Measurements from ENCODE around the gene RGS5.

DNA sequence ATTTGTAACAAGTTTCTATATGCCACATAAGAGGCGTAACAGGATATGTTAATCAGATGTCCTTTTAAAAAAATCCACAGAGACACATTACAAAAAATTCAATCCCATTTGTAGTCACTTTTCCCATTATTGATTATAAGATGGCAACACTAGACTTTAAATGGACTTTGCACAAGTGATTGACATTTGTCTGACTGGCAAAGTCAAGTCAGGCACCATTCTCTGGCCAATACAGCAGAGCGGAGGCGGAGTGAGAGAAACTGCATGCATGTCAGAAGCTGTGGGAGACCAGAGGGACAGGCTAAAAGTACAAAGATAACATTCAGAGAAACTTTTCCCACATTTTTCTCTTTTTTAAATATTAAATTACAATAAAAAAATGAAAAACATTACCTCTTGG, 28.1 kb upstream of the RGS5 start:
- TF ChIP-seq, protein P1, sequence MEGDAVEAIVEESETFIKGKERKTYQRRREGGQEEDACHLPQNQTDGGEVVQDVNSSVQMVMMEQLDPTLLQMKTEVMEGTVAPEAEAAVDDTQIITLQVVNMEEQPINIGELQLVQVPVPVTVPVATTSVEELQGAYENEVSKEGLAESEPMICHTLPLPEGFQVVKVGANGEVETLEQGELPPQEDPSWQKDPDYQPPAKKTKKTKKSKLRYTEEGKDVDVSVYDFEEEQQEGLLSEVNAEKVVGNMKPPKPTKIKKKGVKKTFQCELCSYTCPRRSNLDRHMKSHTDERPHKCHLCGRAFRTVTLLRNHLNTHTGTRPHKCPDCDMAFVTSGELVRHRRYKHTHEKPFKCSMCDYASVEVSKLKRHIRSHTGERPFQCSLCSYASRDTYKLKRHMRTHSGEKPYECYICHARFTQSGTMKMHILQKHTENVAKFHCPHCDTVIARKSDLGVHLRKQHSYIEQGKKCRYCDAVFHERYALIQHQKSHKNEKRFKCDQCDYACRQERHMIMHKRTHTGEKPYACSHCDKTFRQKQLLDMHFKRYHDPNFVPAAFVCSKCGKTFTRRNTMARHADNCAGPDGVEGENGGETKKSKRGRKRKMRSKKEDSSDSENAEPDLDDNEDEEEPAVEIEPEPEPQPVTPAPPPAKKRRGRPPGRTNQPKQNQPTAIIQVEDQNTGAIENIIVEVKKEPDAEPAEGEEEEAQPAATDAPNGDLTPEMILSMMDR (IDR thresholded peaks at IDR 0.05; ENCODE audit: insufficient read depth, low read length, poor library complexity, severe bottlenecking) = no peak
- TF ChIP-seq EZH2phosphoT487 (conservative IDR thresholded peaks at IDR 0.05; ENCODE audit: low read length) = no peak

Measured in SU-DHL-6 (cell line).